A673 (cell line): Measurements from ENCODE around the gene ALDH3B1. TPM values are rescaled to one million over a fixed set of nuclear protein-coding genes. Genes with fewer than 3 reads are reported as not detected.

Experiments used
- BruUV-seq: library from RNA; stranded (reverse); fragments of 400-500 nt; replicated peaks from 2 replicates; lab custom pipeline; 2021; lab: Mats Ljungman, UMichigan
- CTCF ChIA-PET: fragments of 300-600 bp; sonication (Branson Sonifier 250); formaldehyde crosslinking; loops from one replicate; lab custom pipeline; 2022; ENCODE audit warnings: antibody characterized with exemption; lab: Charles Lee
- POLR2A ChIA-PET: fragments of 300-600 bp; sonication (Branson Sonifier 250); formaldehyde crosslinking; loops from one replicate; lab custom pipeline; 2022; ENCODE audit warnings: antibody characterized with exemption; ENCODE audit not compliant: low non-redundant PET; lab: Charles Lee
- DNase-seq: peaks from one replicate; pipeline ENCODE4 v3.0.0-alpha.2; 2015; ENCODE audit warnings: low spot score
- H3K27ac ChIP-seq: fragments of 200-600 bp; sonication (generic); 2 replicates; pipeline ENCODE4 v1.5.1; 2016; ENCODE audit warnings: mixed run types, low read depth, mild to moderate bottlenecking, mixed read lengths, antibody characterized with exemption, low read length; ENCODE audit not compliant: poor library complexity, severe bottlenecking
- H3K27me3 ChIP-seq: fragments of 200-600 bp; sonication (generic); replicated peaks from 2 replicates; pipeline ENCODE4 v1.6.1; 2017; ENCODE audit warnings: mixed run types, low read depth, mild to moderate bottlenecking, mixed read lengths, antibody characterized with exemption, low read length; ENCODE audit not compliant: insufficient read depth, poor library complexity
- H3K36me3 ChIP-seq: fragments of 200-600 bp; sonication (generic); 2 replicates; pipeline ENCODE4 v1.6.1; 2016; ENCODE audit warnings: mixed run types, mild to moderate bottlenecking, mixed read lengths, antibody characterized with exemption, low read length; ENCODE audit not compliant: insufficient read depth, poor library complexity, severe bottlenecking
- H3K4me1 ChIP-seq: fragments of 200-600 bp; sonication (generic); 2 replicates; pipeline ENCODE4 v1.6.1; 2017; ENCODE audit warnings: mixed run types, mild to moderate bottlenecking, mixed read lengths, antibody characterized with exemption, low read length; ENCODE audit not compliant: insufficient read depth, poor library complexity, severe bottlenecking
- H3K4me3 ChIP-seq: fragments of 200-600 bp; sonication (generic); 2 replicates; pipeline ENCODE4 v1.5.1; 2016; ENCODE audit warnings: low read depth, mixed run types, mild to moderate bottlenecking, mixed read lengths, low read length; ENCODE audit not compliant: poor library complexity, severe bottlenecking
- H3K9me3 ChIP-seq: fragments of 200-600 bp; sonication (generic); 2 replicates; pipeline ENCODE4 v1.6.1; 2016; ENCODE audit warnings: mixed run types, low read depth, mild to moderate bottlenecking, mixed read lengths, antibody characterized with exemption, low read length; ENCODE audit not compliant: poor library complexity, severe bottlenecking
- CTCF ChIP-seq: fragments of 300-800, 200-600 bp; sonication (generic); conservative IDR thresholded peaks from 2 replicates; pipeline ENCODE4 v1.5.1; 2017; ENCODE audit warnings: low read depth, mild to moderate bottlenecking, antibody characterized with exemption, low read length, moderate library complexity, mixed read lengths
- EZH2 ChIP-seq: fragments of 200-600 bp; sonication (generic); IDR thresholded peaks from 2 replicates; pipeline ENCODE4 v1.6.1; 2017; ENCODE audit warnings: borderline replicate concordance, low read depth, mild to moderate bottlenecking, mixed read lengths, antibody characterized with exemption, low read length; ENCODE audit not compliant: poor library complexity, severe bottlenecking
- intact Hi-C: fragments of 100-400 bp; cut with micrococcal nuclease; formaldehyde crosslinking; loops from one replicate; pipeline ENCODE4 v1.10.0; 2022; ENCODE audit not compliant: unreplicated experiment
- total RNA-seq: library from RNA; stranded (reverse); gene quantifications from 2 replicates; pipeline ENCODE4 v1.2.3, GENCODE V29; 2021

Gene ALDH3B1
- total RNA-seq, 1 experiment from 2014 or later = not detected

GRCh38 chr11:68020575-68020974, 10.4 kb downstream of the ALDH3B1 start:
- TF ChIP-seq CTCF (peak; percentile 33; the same call in 1 of the 2 replicates), EZH2 (no peak)
- Histone ChIP-seq H3K9me3 (no peaks in the 10 kb centered on the region), H3K36me3 (no peaks in the 10 kb centered on the region), H3K4me3 (no peak overlapping the region), H3K27ac (no peak overlapping the region), H3K27me3 (no peaks in the 10 kb centered on the region), H3K4me1 (no peaks in the 10 kb centered on the region)
- ChIA-PET CTCF (no interaction called here), POLR2A (no interaction called here)
- DNase-seq = no peak
- no TSS peak for BruUV-seq
- intact Hi-C loops = no loop called here

- Histone ChIP-seq H3K9me3 (no peaks in the 10 kb centered on the region), H3K36me3 (no peaks in the 10 kb centered on the region), H3K4me1 (no peaks in the 10 kb centered on the region), H3K4me3 (no peak overlapping the region), H3K27me3 (no peaks in the 10 kb centered on the region), H3K27ac (no peak overlapping the region)
- TF ChIP-seq EZH2 (no peak), CTCF (0 out of 2 replicates have a peak, but pooled peaks have one; percentile 20)
- no TSS peak for BruUV-seq
- no peak for DNase-seq
- ChIA-PET CTCF (no interaction called here), POLR2A (interaction anchor here (0.6 kb wide), 1 partner anchor 16 kb away, joined by 3 read pairs; no protein-coding TSS in a partner anchor)
- intact Hi-C loops = no loop called here
These were observed 11.2 kb downstream of the ALDH3B1 start for GRCh38 chr11:68021167-68021787.

GRCh38 chr11:68022531-68022930, 12.4 kb downstream of the ALDH3B1 start:
- ChIA-PET POLR2A (no interaction called here), CTCF (no interaction called here)
- DNase-seq = no peak
- intact Hi-C loops = no loop called here
- H3K27me3 ChIP-seq = no peaks in the 10 kb centered on the region
- no peak for TF ChIP-seq CTCF
- TF ChIP-seq EZH2 = no peak
- no peak overlapping the region for H3K4me3 ChIP-seq
- H3K9me3 ChIP-seq = no peaks in the 10 kb centered on the region
- H3K27ac ChIP-seq = no peak overlapping the region
- no peaks in the 10 kb centered on the region for H3K4me1 ChIP-seq
- no TSS peak for BruUV-seq
- no peaks in the 10 kb centered on the region for H3K36me3 ChIP-seq
